ENCODE results near the gene PITRM1. TPM values are rescaled to one million over a fixed set of nuclear protein-coding genes. Genes with fewer than 3 reads are reported as not detected.
A peak's percentile ranks its signal among the peaks of the same experiment; 100 is the strongest.
"Not testable (repeated sequence)": the region's sequence is repeated elsewhere in the genome, so short reads cannot be mapped to it uniquely, and the experiment has no call there.

The PITRM1 gene
- total RNA-seq, 1 donor from 2014 or later = 84.9 TPM

GRCh38 chr10:3192856-3193635 is 20.5 kb upstream of the PITRM1 start:
- Mint-ChIP-seq H3K4me3 (ENCODE audit: unreplicated experiment) (no peak overlapping the region), H3K4me1 (ENCODE audit: low read depth) (peaks cover 43% of the 10 kb centered on the region), H3K9me3 (ENCODE audit: low read depth) (no peaks in the 10 kb centered on the region), H3K27me3 (ENCODE audit: low read depth) (no peaks in the 10 kb centered on the region), H3K36me3 (ENCODE audit: low read depth) (no peaks in the 10 kb centered on the region), H3K27ac (ENCODE audit: unreplicated experiment) (no peak overlapping the region)
- peak; percentile 20 for DNase-seq (ENCODE audit: low spot score)
- TF ChIP-seq CTCF (IDR thresholded peaks at IDR 0.05) = peak; percentile 98

GRCh38 chr10:3190817-3191216 is 18.2 kb upstream of the PITRM1 start:
- H3K27ac Mint-ChIP-seq (ENCODE audit: unreplicated experiment) = no peak overlapping the region

GRCh38 chr10:3187229-3187628 is 14.6 kb upstream of the PITRM1 start:
- not testable (repeated sequence) for H3K4me3 Mint-ChIP-seq (ENCODE audit: unreplicated experiment); H3K9me3 Mint-ChIP-seq (ENCODE audit: low read depth); DNase-seq (ENCODE audit: low spot score); H3K27ac Mint-ChIP-seq (ENCODE audit: unreplicated experiment); H3K27me3 Mint-ChIP-seq (ENCODE audit: low read depth); H3K4me1 Mint-ChIP-seq (ENCODE audit: low read depth); H3K36me3 Mint-ChIP-seq (ENCODE audit: low read depth)

More at GRCh38 chr10:3190817-3191216, 18.2 kb upstream of the PITRM1 start:
- Mint-ChIP-seq H3K4me1 (ENCODE audit: low read depth) (peaks cover 27% of the 10 kb centered on the region), H3K9me3 (ENCODE audit: low read depth) (no peaks in the 10 kb centered on the region), H3K27me3 (ENCODE audit: low read depth) (no peaks in the 10 kb centered on the region), H3K36me3 (ENCODE audit: low read depth) (no peaks in the 10 kb centered on the region), H3K4me3 (ENCODE audit: unreplicated experiment) (no peak overlapping the region)
- no peak for DNase-seq (ENCODE audit: low spot score)
- no peak for TF ChIP-seq CTCF (IDR thresholded peaks at IDR 0.05)

- no peak overlapping the region for H3K4me3 Mint-ChIP-seq (ENCODE audit: unreplicated experiment)
- no peaks in the 10 kb centered on the region for H3K4me1 Mint-ChIP-seq (ENCODE audit: low read depth)
- TF ChIP-seq CTCF (IDR thresholded peaks at IDR 0.05) = no peak
- H3K27ac Mint-ChIP-seq (ENCODE audit: unreplicated experiment) = no peak overlapping the region
- no peaks in the 10 kb centered on the region for H3K36me3 Mint-ChIP-seq (ENCODE audit: low read depth)
- no peak for DNase-seq (ENCODE audit: low spot score)
- no peaks in the 10 kb centered on the region for H3K9me3 Mint-ChIP-seq (ENCODE audit: low read depth)
- H3K27me3 Mint-ChIP-seq (ENCODE audit: low read depth) = peaks cover 2% of the 10 kb centered on the region
Observed at GRCh38 chr10:3186368-3186767, 13.8 kb upstream of the PITRM1 start.

- no peaks in the 10 kb centered on the region for H3K4me1 Mint-ChIP-seq (ENCODE audit: low read depth)
- peaks cover 2% of the 10 kb centered on the region for H3K27me3 Mint-ChIP-seq (ENCODE audit: low read depth)
- H3K9me3 Mint-ChIP-seq (ENCODE audit: low read depth) = no peaks in the 10 kb centered on the region
- no peak overlapping the region for H3K4me3 Mint-ChIP-seq (ENCODE audit: unreplicated experiment)
- TF ChIP-seq CTCF (IDR thresholded peaks at IDR 0.05) = no peak
- DNase-seq (ENCODE audit: low spot score) = no peak
- H3K27ac Mint-ChIP-seq (ENCODE audit: unreplicated experiment) = no peak overlapping the region
- no peaks in the 10 kb centered on the region for H3K36me3 Mint-ChIP-seq (ENCODE audit: low read depth)
Observed at GRCh38 chr10:3185386-3185785, 12.8 kb upstream of the PITRM1 start.

All from chondrocyte (in vitro differentiated cells).